Nephron (organoid): ENCODE measurements around the gene VWA3B.

ENCODE experiments used
- H3K27ac Mint-ChIP-seq, 3 experiments: 2 replicates each; pipeline ENCODE4 v1.8.0; 2020; ENCODE audit warnings: mixed read lengths in 3 of 3, mild to moderate bottlenecking in 2 of 3, moderate library complexity in 1 of 3
- H3K27me3 Mint-ChIP-seq: 2 replicates; pipeline ENCODE4 v1.8.0; 2021; ENCODE audit warnings: low read depth, mild to moderate bottlenecking, moderate library complexity, mixed read lengths
- H3K36me3 Mint-ChIP-seq: 2 replicates; pipeline ENCODE4 v1.8.0; 2020; ENCODE audit warnings: low read depth, mixed read lengths
- H3K4me1 Mint-ChIP-seq: 2 replicates; pipeline ENCODE4 v1.8.0; 2020; ENCODE audit warnings: mixed read lengths
- H3K4me3 Mint-ChIP-seq, 3 experiments: 2 replicates each; pipeline ENCODE4 v1.8.0; 2020; ENCODE audit warnings: mild to moderate bottlenecking in 3 of 3, mixed read lengths in 3 of 3, moderate library complexity in 2 of 3
- H3K9me3 Mint-ChIP-seq: 2 replicates; pipeline ENCODE4 v1.8.0; 2020; ENCODE audit warnings: mixed read lengths
- TF ChIP-seq, protein P1 (sequence below), 3 experiments: fragments of 200-600 bp; sonication (generic); IDR thresholded peaks; one replicate each; pipeline ENCODE4 v1.5.0; 2021; ENCODE audit warnings: antibody characterized with exemption in 3 of 3; ENCODE audit not compliant: unreplicated experiment in 3 of 3

VWA3B gene

DNA sequence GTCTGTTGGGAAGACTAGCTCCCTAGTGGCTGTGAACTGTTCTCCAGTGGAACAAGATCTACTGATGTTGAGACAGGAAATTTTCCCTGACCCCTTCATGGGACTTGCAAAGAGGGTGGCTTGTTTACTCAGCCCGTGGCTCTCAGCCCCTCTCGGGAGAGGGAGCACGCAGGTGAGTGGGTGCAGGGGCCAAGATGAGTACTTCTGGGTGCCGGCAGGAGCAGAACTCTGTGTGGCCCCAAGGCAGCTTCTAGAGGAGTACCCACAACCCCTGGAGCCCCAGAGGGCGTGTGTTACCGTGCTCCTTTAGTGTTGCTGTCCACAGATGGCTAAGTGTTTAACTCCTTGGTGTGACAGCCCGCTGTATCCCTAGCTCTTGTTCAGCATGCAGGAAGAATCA lies 191.1 kb downstream of the VWA3B start:
- TF ChIP-seq, protein P1, sequence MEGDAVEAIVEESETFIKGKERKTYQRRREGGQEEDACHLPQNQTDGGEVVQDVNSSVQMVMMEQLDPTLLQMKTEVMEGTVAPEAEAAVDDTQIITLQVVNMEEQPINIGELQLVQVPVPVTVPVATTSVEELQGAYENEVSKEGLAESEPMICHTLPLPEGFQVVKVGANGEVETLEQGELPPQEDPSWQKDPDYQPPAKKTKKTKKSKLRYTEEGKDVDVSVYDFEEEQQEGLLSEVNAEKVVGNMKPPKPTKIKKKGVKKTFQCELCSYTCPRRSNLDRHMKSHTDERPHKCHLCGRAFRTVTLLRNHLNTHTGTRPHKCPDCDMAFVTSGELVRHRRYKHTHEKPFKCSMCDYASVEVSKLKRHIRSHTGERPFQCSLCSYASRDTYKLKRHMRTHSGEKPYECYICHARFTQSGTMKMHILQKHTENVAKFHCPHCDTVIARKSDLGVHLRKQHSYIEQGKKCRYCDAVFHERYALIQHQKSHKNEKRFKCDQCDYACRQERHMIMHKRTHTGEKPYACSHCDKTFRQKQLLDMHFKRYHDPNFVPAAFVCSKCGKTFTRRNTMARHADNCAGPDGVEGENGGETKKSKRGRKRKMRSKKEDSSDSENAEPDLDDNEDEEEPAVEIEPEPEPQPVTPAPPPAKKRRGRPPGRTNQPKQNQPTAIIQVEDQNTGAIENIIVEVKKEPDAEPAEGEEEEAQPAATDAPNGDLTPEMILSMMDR (IDR thresholded peaks at IDR 0.05; ENCODE audit: unreplicated experiment in 3 of 3), result no peak
- Mint-ChIP-seq H3K4me3 (no peak overlapping the region), H3K9me3 (no peaks in the 10 kb centered on the region), H3K4me1 (peaks cover 21% of the 10 kb centered on the region), H3K27ac (peak overlapping the region in 1 of 3 experiments; percentile 77), H3K27me3 (peaks cover 16% of the 10 kb centered on the region), H3K36me3 (no peaks in the 10 kb centered on the region)

DNA sequence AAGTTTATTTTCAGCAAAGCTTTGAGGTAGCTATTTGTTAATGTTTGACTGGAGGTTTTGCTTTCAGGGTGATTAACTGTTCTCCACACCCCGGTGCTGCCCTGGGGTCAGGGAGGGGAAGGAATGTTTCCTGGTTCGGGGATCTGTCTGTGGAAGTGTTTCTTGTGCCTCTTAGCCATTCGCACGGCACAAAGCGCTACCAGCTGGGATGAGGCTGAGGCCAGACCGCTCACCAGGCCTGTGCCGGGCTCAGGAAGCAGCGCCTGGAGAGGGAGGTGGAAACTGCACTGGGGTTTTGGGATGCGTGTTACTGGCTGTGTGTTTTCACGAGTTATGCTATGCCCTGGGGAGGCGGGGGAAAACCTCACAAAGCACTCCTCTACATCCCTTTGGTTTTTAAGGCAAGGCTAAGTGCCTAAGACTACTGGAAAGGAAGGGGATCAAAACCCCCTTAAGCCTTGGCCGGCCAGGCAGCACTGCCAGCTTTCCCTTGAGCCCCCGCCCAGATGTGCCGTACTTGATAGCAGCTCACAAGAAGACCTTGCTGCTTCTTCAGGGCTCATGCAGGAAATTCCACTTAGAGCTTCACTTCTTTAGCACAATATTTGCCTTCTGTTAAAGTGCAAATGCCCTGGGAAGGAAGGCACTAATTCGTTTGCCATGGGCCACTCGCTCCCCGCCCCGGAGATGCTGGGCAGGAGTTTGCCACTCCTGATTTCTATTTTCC lies 193.6 kb downstream of the VWA3B start:
- Mint-ChIP-seq H3K4me1 (peaks cover 21% of the 10 kb centered on the region), H3K9me3 (no peaks in the 10 kb centered on the region), H3K27me3 (peaks cover 16% of the 10 kb centered on the region), H3K36me3 (no peaks in the 10 kb centered on the region), H3K4me3 (peak overlapping the region in 1 of 3 experiments; percentile 5), H3K27ac (peak overlapping the region; percentile 81 to 92 (median 83))
- TF ChIP-seq, protein P1 (IDR thresholded peaks at IDR 0.05; ENCODE audit: unreplicated experiment in 3 of 3), result no peak

DNA sequence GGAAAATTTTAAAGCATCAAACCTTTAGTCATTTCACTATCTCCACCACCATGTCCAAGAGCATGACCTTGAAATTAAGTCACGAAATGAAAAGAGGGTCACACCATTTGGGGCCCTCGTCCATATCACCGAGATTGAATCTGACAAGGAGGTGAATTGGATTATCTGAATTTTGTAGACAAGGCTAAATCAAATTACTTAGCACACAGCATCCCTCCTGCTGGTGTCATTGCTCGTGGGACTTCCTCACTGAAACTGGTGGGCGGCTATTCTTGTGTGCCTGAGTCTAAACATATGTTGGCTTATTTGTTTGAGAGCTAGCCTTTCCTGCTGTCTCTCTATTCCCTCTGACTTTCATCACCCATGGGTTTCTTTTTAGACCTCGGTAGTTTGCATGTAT lies 194.6 kb downstream of the VWA3B start:
- Mint-ChIP-seq H3K27me3 (peaks cover 13% of the 10 kb centered on the region), H3K9me3 (peaks cover 4% of the 10 kb centered on the region), H3K36me3 (no peaks in the 10 kb centered on the region), H3K4me3 (no peak overlapping the region), H3K4me1 (peaks cover 21% of the 10 kb centered on the region), H3K27ac (peak overlapping the region in 2 of 3 experiments; percentile 81 to 92)
- TF ChIP-seq, protein P1 (IDR thresholded peaks at IDR 0.05; ENCODE audit: unreplicated experiment in 3 of 3), result no peak

DNA sequence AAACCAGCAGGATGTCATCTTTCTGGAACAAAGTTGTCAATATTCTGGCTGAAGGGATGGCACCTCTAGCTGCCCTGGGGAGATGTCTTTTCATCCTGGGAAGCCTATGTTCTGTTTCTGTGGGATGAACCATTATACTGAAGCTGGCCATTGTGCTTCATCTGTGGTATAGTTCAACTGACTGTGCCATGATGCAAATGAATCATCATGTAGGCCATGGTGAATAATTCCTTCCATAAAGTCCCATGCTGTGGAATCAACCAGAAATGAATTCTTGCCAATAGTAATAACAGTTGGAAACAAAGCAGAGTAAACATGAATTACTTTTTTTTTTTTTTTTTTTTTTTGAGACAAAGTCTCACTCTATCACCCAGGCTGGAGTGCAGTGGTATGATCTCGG lies 195.1 kb downstream of the VWA3B start:
- Mint-ChIP-seq H3K36me3 (no peaks in the 10 kb centered on the region), H3K9me3 (peaks cover 6% of the 10 kb centered on the region), H3K4me1 (peaks cover 21% of the 10 kb centered on the region), H3K27ac (no peak overlapping the region), H3K27me3 (peaks cover 13% of the 10 kb centered on the region), H3K4me3 (no peak overlapping the region)
- TF ChIP-seq, protein P1 (IDR thresholded peaks at IDR 0.05; ENCODE audit: unreplicated experiment in 3 of 3), result no peak

DNA sequence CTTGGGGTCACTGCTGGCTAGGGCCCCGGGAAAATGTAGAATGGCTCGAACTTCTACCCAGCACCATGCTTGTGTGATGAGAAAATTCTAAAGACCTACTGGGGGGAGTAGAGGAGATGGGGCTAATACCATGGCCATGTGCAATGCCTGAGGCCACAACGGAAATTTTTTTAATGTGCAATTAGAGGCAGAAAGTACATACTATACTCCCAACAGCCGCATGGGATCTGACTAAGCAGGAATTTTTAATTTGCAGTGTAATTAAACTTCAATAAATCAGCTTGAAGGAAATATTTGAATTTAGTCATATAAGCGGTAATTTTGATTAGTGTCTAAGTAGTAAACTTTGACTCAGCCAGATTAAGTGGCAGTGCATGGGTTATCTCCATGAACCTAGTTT lies 206.1 kb downstream of the VWA3B start:
- H3K4me3 Mint-ChIP-seq, result no peak overlapping the region
- TF ChIP-seq, protein P1 (IDR thresholded peaks at IDR 0.05; ENCODE audit: unreplicated experiment in 3 of 3), result no peak
- peaks cover 9% of the 10 kb centered on the region for H3K9me3 Mint-ChIP-seq
- H3K27ac Mint-ChIP-seq, result no peak overlapping the region
- no peaks in the 10 kb centered on the region for H3K36me3 Mint-ChIP-seq
- H3K4me1 Mint-ChIP-seq, result no peaks in the 10 kb centered on the region
- peaks cover 12% of the 10 kb centered on the region for H3K27me3 Mint-ChIP-seq
